ENCODE results near the gene PPP3CA.
"Not testable (repeated sequence)": the region's sequence is repeated elsewhere in the genome, so short reads cannot be mapped to it uniquely, and the experiment has no call there.

PPP3CA gene

GRCh38 chr4:101131058-101131457 is 216.3 kb downstream of the PPP3CA start:
- not testable (repeated sequence) for DNase-seq

- DNase-seq: not testable (repeated sequence)
Observed at GRCh38 chr4:101128898-101129297, 218.4 kb downstream of the PPP3CA start.

- DNase-seq: no peak
Observed at GRCh38 chr4:101128473-101128872, 218.9 kb downstream of the PPP3CA start.

- DNase-seq: no peak
Observed at GRCh38 chr4:101127176-101127790, 220.0 kb downstream of the PPP3CA start.

- no peak for DNase-seq
Observed at GRCh38 chr4:101126059-101126458, 221.3 kb downstream of the PPP3CA start.

GRCh38 chr4:101125045-101125942 is 222.0 kb downstream of the PPP3CA start:
- no peak for DNase-seq

GRCh38 chr4:101123231-101123630 is 224.1 kb downstream of the PPP3CA start:
- no peak for DNase-seq

GRCh38 chr4:101122019-101122418 is 225.3 kb downstream of the PPP3CA start:
- DNase-seq: no peak

GRCh38 chr4:101119141-101119540 is 228.2 kb downstream of the PPP3CA start:
- DNase-seq: no peak

GRCh38 chr4:101118617-101119016 is 228.7 kb downstream of the PPP3CA start:
- DNase-seq: no peak

- no peak for DNase-seq
Observed at GRCh38 chr4:101115887-101116286, 231.4 kb downstream of the PPP3CA start.

GRCh38 chr4:101114936-101115372 is 232.4 kb downstream of the PPP3CA start:
- DNase-seq: no peak

GRCh38 chr4:101104312-101105052 is 242.8 kb downstream of the PPP3CA start:
- no peak for DNase-seq

- DNase-seq: no peak
Observed at GRCh38 chr4:101103381-101104142, 243.8 kb downstream of the PPP3CA start.

GRCh38 chr4:101102114-101102742 is 245.1 kb downstream of the PPP3CA start:
- no peak for DNase-seq

- no peak for DNase-seq
Observed at GRCh38 chr4:101101072-101101471, 246.3 kb downstream of the PPP3CA start.

- no peak for DNase-seq
Observed at GRCh38 chr4:101098666-101099400, 248.5 kb downstream of the PPP3CA start.

GRCh38 chr4:101092609-101093008 is 254.7 kb downstream of the PPP3CA start:
- DNase-seq: not testable (repeated sequence)

- no peak for DNase-seq
Observed at GRCh38 chr4:101089168-101089567, 258.2 kb downstream of the PPP3CA start.

- no peak for DNase-seq
Observed at GRCh38 chr4:101086801-101087586, 260.3 kb downstream of the PPP3CA start.

GRCh38 chr4:101083131-101083530 is 264.2 kb downstream of the PPP3CA start:
- no peak for DNase-seq

Measured in DMS79 (cell line).